ENCODE data around the gene NEU1. TPM values are rescaled to one million over a fixed set of nuclear protein-coding genes. Genes with fewer than 3 reads are reported as not detected.
A peak's percentile ranks its signal among the peaks of the same experiment; 100 is the strongest.

Gene NEU1
- total and polyA plus RNA-seq, 2 of the 8 experiments (the other 6 are each of a cell fraction or from before 2014, with no cell fraction given), result 41.2 to 72.1 TPM

DNA sequence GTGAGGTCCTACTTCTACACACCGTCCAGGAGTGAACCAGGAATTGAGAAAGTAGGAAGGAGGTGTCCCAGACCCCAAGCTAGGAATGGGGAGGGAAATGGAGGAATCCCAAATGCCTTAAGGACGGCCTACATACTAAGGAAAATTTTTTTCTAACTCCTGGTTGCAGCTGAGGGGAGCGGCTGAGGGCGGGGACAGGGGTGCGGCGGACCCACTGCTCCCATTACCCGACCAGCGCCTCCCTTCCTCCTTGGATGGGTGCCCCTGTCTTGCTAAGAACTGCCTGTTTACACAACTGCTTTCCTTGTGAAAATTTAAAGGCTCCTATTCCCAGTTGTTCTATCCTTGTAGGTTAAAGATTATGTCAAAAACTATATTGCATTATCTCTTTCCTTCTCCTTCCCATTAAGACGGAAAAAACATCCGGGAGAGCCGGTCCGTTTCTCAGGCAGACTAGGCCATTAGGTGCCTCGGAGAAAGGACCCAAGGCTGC is 35.8 kb downstream of the NEU1 start (continued):
- TF ChIP-seq, protein P1, sequence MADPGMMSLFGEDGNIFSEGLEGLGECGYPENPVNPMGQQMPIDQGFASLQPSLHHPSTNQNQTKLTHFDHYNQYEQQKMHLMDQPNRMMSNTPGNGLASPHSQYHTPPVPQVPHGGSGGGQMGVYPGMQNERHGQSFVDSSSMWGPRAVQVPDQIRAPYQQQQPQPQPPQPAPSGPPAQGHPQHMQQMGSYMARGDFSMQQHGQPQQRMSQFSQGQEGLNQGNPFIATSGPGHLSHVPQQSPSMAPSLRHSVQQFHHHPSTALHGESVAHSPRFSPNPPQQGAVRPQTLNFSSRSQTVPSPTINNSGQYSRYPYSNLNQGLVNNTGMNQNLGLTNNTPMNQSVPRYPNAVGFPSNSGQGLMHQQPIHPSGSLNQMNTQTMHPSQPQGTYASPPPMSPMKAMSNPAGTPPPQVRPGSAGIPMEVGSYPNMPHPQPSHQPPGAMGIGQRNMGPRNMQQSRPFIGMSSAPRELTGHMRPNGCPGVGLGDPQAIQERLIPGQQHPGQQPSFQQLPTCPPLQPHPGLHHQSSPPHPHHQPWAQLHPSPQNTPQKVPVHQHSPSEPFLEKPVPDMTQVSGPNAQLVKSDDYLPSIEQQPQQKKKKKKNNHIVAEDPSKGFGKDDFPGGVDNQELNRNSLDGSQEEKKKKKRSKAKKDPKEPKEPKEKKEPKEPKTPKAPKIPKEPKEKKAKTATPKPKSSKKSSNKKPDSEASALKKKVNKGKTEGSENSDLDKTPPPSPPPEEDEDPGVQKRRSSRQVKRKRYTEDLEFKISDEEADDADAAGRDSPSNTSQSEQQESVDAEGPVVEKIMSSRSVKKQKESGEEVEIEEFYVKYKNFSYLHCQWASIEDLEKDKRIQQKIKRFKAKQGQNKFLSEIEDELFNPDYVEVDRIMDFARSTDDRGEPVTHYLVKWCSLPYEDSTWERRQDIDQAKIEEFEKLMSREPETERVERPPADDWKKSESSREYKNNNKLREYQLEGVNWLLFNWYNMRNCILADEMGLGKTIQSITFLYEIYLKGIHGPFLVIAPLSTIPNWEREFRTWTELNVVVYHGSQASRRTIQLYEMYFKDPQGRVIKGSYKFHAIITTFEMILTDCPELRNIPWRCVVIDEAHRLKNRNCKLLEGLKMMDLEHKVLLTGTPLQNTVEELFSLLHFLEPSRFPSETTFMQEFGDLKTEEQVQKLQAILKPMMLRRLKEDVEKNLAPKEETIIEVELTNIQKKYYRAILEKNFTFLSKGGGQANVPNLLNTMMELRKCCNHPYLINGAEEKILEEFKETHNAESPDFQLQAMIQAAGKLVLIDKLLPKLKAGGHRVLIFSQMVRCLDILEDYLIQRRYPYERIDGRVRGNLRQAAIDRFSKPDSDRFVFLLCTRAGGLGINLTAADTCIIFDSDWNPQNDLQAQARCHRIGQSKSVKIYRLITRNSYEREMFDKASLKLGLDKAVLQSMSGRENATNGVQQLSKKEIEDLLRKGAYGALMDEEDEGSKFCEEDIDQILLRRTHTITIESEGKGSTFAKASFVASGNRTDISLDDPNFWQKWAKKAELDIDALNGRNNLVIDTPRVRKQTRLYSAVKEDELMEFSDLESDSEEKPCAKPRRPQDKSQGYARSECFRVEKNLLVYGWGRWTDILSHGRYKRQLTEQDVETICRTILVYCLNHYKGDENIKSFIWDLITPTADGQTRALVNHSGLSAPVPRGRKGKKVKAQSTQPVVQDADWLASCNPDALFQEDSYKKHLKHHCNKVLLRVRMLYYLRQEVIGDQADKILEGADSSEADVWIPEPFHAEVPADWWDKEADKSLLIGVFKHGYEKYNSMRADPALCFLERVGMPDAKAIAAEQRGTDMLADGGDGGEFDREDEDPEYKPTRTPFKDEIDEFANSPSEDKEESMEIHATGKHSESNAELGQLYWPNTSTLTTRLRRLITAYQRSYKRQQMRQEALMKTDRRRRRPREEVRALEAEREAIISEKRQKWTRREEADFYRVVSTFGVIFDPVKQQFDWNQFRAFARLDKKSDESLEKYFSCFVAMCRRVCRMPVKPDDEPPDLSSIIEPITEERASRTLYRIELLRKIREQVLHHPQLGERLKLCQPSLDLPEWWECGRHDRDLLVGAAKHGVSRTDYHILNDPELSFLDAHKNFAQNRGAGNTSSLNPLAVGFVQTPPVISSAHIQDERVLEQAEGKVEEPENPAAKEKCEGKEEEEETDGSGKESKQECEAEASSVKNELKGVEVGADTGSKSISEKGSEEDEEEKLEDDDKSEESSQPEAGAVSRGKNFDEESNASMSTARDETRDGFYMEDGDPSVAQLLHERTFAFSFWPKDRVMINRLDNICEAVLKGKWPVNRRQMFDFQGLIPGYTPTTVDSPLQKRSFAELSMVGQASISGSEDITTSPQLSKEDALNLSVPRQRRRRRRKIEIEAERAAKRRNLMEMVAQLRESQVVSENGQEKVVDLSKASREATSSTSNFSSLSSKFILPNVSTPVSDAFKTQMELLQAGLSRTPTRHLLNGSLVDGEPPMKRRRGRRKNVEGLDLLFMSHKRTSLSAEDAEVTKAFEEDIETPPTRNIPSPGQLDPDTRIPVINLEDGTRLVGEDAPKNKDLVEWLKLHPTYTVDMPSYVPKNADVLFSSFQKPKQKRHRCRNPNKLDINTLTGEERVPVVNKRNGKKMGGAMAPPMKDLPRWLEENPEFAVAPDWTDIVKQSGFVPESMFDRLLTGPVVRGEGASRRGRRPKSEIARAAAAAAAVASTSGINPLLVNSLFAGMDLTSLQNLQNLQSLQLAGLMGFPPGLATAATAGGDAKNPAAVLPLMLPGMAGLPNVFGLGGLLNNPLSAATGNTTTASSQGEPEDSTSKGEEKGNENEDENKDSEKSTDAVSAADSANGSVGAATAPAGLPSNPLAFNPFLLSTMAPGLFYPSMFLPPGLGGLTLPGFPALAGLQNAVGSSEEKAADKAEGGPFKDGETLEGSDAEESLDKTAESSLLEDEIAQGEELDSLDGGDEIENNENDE (IDR thresholded peaks at IDR 0.05; ENCODE audit: insufficient replicate concordance, low read length), result no peak
- no peak for TF ChIP-seq CEBPB (IDR thresholded peaks at IDR 0.05; ENCODE audit: low read depth, low read length)
- no peak for TF ChIP-seq SP2 (IDR thresholded peaks at IDR 0.05; ENCODE audit: low read length)
- TF ChIP-seq CBX5 (IDR thresholded peaks at IDR 0.05; ENCODE audit: low read depth, low read length), result no peak
- TF ChIP-seq TEAD4 (IDR thresholded peaks at IDR 0.05; ENCODE audit: low read depth, low read length), result no peak
- TF ChIP-seq POLR2A (IDR thresholded peaks at IDR 0.05; ENCODE audit: control extremely low read depth in 1 of 2, low read depth in 2 of 2, low read length in 2 of 2), result peak in 1 of 2 experiments; percentile 30; a peak in 1 of 3 replicates
